ENCODE measurements around the gene NSG1. TPM values are rescaled to one million over a fixed set of nuclear protein-coding genes. Genes with fewer than 3 reads are reported as not detected.

NSG1 gene
- total and polyA plus RNA-seq, 7 experiments from 2014 or later: 0.53 to 24.5 (median 19.5) TPM

- no peak for ATAC-seq
- H3K4me1 Mint-ChIP-seq: peaks cover 0 to 5% (median 0%) of the 10 kb centered on the region in 7 donors
- POLR2A ChIA-PET: interaction anchor here (0.5 kb wide), 1 partner anchor 29 kb away, joined by 3 read pairs; no protein-coding TSS in a partner anchor
- H3K4me3 Mint-ChIP-seq: no peak overlapping the region
- H3K9me3 Mint-ChIP-seq: peaks cover 0 to 2% (median 0%) of the 10 kb centered on the region in 11 donors
- peaks cover 0 to 16% (median 7%) of the 10 kb centered on the region in 5 donors for H3K36me3 Mint-ChIP-seq
- Histone ChIP-seq H3K27ac (ENCODE audit: low read depth, low read length) (no peak overlapping the region), H3K4me1 (ENCODE audit: control insufficient read depth in 2 of 2, insufficient read depth in 2 of 2, low read length in 2 of 2) (no peaks in the 10 kb centered on the region), H3K36me3 (ENCODE audit: control insufficient read depth in 2 of 3, insufficient read depth in 3 of 3, low read length in 3 of 3) (no peaks in the 10 kb centered on the region), H3K27me3 (ENCODE audit: control insufficient read depth in 2 of 2, insufficient read depth in 2 of 2, low read length in 2 of 2) (no peaks in the 10 kb centered on the region), H3K4me3 (ENCODE audit: low read length) (no peak overlapping the region), H3K9me3 (ENCODE audit: control insufficient read depth in 2 of 3, low read length in 3 of 3) (no peaks in the 10 kb centered on the region)
- intact Hi-C loops (cut with micrococcal nuclease): no loop called here
- DNase-seq: no peak
- H3K27ac Mint-ChIP-seq: no peak overlapping the region
- CTCF ChIA-PET: no interaction called here
- H3K27me3 Mint-ChIP-seq: peaks cover 1 to 23% (median 6%) of the 10 kb centered on the region in 5 donors
Observed at GRCh38 chr4:4394644-4395043, 7.7 kb downstream of the NSG1 start.

DNA sequence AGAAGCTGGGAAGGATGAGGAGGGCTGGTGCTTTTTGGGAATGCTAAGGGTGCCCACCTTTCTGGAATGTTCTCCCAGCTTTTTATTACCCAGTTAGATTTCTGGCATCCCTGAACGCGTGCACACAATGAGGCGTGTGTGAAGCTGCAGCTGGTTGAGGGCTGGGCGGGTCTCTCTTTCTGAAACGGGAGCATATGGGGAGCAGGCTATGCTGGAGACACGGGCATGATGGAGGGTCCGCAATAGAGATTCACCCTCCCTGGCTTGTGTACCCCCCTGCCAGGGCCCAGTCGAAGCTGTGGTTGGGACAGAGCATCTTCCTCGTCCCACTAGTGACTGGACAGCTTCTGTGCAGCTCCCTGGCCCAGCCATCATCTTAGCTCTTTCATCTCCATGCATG is 8.5 kb downstream of the NSG1 start:
- Histone ChIP-seq H3K4me3 (ENCODE audit: low read length) (no peak overlapping the region), H3K36me3 (ENCODE audit: control insufficient read depth in 2 of 3, insufficient read depth in 3 of 3, low read length in 3 of 3) (no peaks in the 10 kb centered on the region), H3K4me1 (ENCODE audit: control insufficient read depth in 2 of 2, insufficient read depth in 2 of 2, low read length in 2 of 2) (no peaks in the 10 kb centered on the region), H3K27ac (ENCODE audit: low read depth, low read length) (no peak overlapping the region), H3K27me3 (ENCODE audit: control insufficient read depth in 2 of 2, insufficient read depth in 2 of 2, low read length in 2 of 2) (no peaks in the 10 kb centered on the region), H3K9me3 (ENCODE audit: control insufficient read depth in 2 of 3, low read length in 3 of 3) (no peaks in the 10 kb centered on the region)
- peaks cover 0 to 5% (median 0%) of the 10 kb centered on the region in 7 donors for H3K4me1 Mint-ChIP-seq
- H3K27me3 Mint-ChIP-seq: peaks cover 0 to 21% (median 6%) of the 10 kb centered on the region in 5 donors
- intact Hi-C loops (cut with micrococcal nuclease): no loop called here
- POLR2A ChIA-PET: interaction anchor here (0.5 kb wide), 1 partner anchor 28 kb away, joined by 3 read pairs; no protein-coding TSS in a partner anchor
- CTCF ChIA-PET: no interaction called here
- DNase-seq (no peak), ATAC-seq (no peak)
- peaks cover 0 to 2% (median 0%) of the 10 kb centered on the region in 11 donors for H3K9me3 Mint-ChIP-seq
- H3K36me3 Mint-ChIP-seq: peaks cover 0 to 17% (median 7%) of the 10 kb centered on the region in 5 donors
- no peak overlapping the region for H3K27ac Mint-ChIP-seq
- H3K4me3 Mint-ChIP-seq: no peak overlapping the region

GRCh38 chr4:4395849-4396627 is 9.1 kb downstream of the NSG1 start:
- CTCF ChIA-PET: no interaction called here
- peaks cover 0 to 21% (median 6%) of the 10 kb centered on the region in 5 donors for H3K27me3 Mint-ChIP-seq
- H3K36me3 Mint-ChIP-seq: peaks cover 0 to 17% (median 7%) of the 10 kb centered on the region in 5 donors
- Histone ChIP-seq H3K27ac (ENCODE audit: low read depth, low read length) (no peak overlapping the region), H3K27me3 (ENCODE audit: control insufficient read depth in 2 of 2, insufficient read depth in 2 of 2, low read length in 2 of 2) (no peaks in the 10 kb centered on the region), H3K9me3 (ENCODE audit: control insufficient read depth in 2 of 3, low read length in 3 of 3) (no peaks in the 10 kb centered on the region), H3K36me3 (ENCODE audit: control insufficient read depth in 2 of 3, insufficient read depth in 3 of 3, low read length in 3 of 3) (no peaks in the 10 kb centered on the region), H3K4me3 (ENCODE audit: low read length) (no peak overlapping the region), H3K4me1 (ENCODE audit: control insufficient read depth in 2 of 2, insufficient read depth in 2 of 2, low read length in 2 of 2) (no peaks in the 10 kb centered on the region)
- intact Hi-C loops (cut with micrococcal nuclease): no loop called here
- ATAC-seq (peak; percentile 26), DNase-seq (no peak)
- peaks cover 0 to 5% (median 0%) of the 10 kb centered on the region in 7 donors for H3K4me1 Mint-ChIP-seq
- POLR2A ChIA-PET: no interaction called here
- H3K9me3 Mint-ChIP-seq: peaks cover 0 to 2% (median 0%) of the 10 kb centered on the region in 11 donors
- H3K27ac Mint-ChIP-seq: no peak overlapping the region
- H3K4me3 Mint-ChIP-seq: no peak overlapping the region

DNA sequence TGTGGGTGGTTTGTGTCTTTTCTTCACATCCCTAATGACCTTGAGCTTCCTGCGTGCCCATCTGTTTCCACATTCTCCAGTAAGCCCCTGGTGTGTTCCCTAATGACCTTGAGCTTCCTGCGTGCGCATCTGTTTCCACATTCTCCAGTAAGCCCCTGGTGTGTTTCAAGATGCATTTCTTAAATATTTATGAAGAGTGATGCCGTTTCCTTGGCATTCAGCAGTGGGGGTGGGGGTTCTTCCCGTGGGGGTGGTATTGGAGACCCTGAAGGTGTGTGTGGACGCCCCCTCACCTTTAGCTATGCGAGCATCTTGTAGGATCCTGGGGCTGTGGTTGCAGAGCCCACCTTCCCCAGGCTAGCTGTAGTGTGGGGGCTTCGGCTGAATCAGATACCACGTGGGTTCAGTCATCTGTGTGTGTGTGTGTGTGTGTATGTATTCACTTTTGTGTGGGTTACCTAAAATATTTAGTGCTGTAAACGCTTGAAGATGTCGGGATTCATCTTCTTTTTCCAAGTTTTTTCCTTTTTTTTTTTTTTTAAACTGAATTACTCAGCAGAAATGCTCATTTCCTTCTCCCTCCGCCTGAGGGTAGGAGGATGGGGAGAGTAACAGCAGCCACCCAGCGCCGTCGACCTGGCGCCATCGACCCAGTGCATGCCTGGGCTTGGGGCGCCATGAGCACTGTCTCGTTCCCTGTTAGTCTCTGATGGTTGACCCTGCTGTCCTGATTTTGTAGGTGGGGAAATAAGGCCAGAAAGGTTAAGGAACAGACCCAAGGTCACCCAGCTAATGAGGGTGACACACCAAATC is 9.9 kb downstream of the NSG1 start:
- no peaks in the 10 kb centered on the region for H3K9me3 ChIP-seq (ENCODE audit: control insufficient read depth in 2 of 3, low read length in 3 of 3)
- POLR2A ChIA-PET: no interaction called here
- ATAC-seq (no peak), DNase-seq (no peak)
- CTCF ChIA-PET: interaction anchor here (0.6 kb wide), 1 partner anchor 87 kb away, joined by 3 read pairs; no protein-coding TSS in a partner anchor
- H3K4me3 ChIP-seq (ENCODE audit: low read length): no peak overlapping the region
- H3K4me1 Mint-ChIP-seq: peaks cover 0 to 5% (median 0%) of the 10 kb centered on the region in 7 donors
- H3K9me3 Mint-ChIP-seq: peaks cover 0 to 3% (median 0%) of the 10 kb centered on the region in 11 donors
- no peaks in the 10 kb centered on the region for H3K36me3 ChIP-seq (ENCODE audit: control insufficient read depth in 2 of 3, insufficient read depth in 3 of 3, low read length in 3 of 3)
- no peak overlapping the region for H3K4me3 Mint-ChIP-seq
- H3K36me3 Mint-ChIP-seq: peaks cover 0 to 15% (median 7%) of the 10 kb centered on the region in 5 donors
- peaks cover 0 to 21% (median 6%) of the 10 kb centered on the region in 5 donors for H3K27me3 Mint-ChIP-seq
- H3K27ac ChIP-seq (ENCODE audit: low read depth, low read length): no peak overlapping the region
- intact Hi-C loops (cut with micrococcal nuclease): no loop called here
- H3K27ac Mint-ChIP-seq: no peak overlapping the region
- no peaks in the 10 kb centered on the region for H3K27me3 ChIP-seq (ENCODE audit: control insufficient read depth in 2 of 2, insufficient read depth in 2 of 2, low read length in 2 of 2)
- H3K4me1 ChIP-seq (ENCODE audit: control insufficient read depth in 2 of 2, insufficient read depth in 2 of 2, low read length in 2 of 2): no peaks in the 10 kb centered on the region

DNA sequence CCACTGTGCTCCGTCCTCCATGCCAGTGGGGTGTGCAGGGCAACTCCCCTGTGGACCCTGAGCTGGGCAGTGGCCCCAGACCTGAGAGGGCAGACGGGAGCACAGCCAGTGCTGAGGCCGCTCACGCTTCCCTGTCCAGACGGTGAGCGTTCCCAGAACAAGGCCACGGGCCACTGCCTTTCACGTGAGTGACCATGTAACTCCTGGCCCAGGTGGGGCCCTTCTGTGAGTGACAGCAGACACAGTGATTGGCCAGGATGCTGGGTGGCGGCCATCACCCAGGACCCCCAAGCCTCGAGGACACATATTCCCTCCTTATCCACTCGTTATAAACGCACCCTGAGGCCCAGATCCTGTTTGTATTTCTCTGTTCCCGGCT is 10.5 kb downstream of the NSG1 start:
- Histone ChIP-seq H3K4me3 (ENCODE audit: low read length) (no peak overlapping the region), H3K36me3 (ENCODE audit: control insufficient read depth in 2 of 3, insufficient read depth in 3 of 3, low read length in 3 of 3) (no peaks in the 10 kb centered on the region), H3K27ac (ENCODE audit: low read depth, low read length) (no peak overlapping the region), H3K27me3 (ENCODE audit: control insufficient read depth in 2 of 2, insufficient read depth in 2 of 2, low read length in 2 of 2) (no peaks in the 10 kb centered on the region), H3K9me3 (ENCODE audit: control insufficient read depth in 2 of 3, low read length in 3 of 3) (no peaks in the 10 kb centered on the region), H3K4me1 (ENCODE audit: control insufficient read depth in 2 of 2, insufficient read depth in 2 of 2, low read length in 2 of 2) (no peaks in the 10 kb centered on the region)
- intact Hi-C loops (cut with micrococcal nuclease): no loop called here
- no peak overlapping the region for H3K4me3 Mint-ChIP-seq
- H3K9me3 Mint-ChIP-seq: peaks cover 0 to 3% (median 0%) of the 10 kb centered on the region in 11 donors
- H3K27ac Mint-ChIP-seq: no peak overlapping the region
- ATAC-seq (no peak), DNase-seq (no peak)
- ChIA-PET CTCF (interaction anchor here (0.6 kb wide), 1 partner anchor 86 kb away, joined by 3 read pairs; no protein-coding TSS in a partner anchor), POLR2A (no interaction called here)
- peaks cover 0 to 21% (median 6%) of the 10 kb centered on the region in 5 donors for H3K27me3 Mint-ChIP-seq
- H3K4me1 Mint-ChIP-seq: peaks cover 0 to 5% (median 0%) of the 10 kb centered on the region in 7 donors
- H3K36me3 Mint-ChIP-seq: peaks cover 0 to 15% (median 7%) of the 10 kb centered on the region in 5 donors

DNA sequence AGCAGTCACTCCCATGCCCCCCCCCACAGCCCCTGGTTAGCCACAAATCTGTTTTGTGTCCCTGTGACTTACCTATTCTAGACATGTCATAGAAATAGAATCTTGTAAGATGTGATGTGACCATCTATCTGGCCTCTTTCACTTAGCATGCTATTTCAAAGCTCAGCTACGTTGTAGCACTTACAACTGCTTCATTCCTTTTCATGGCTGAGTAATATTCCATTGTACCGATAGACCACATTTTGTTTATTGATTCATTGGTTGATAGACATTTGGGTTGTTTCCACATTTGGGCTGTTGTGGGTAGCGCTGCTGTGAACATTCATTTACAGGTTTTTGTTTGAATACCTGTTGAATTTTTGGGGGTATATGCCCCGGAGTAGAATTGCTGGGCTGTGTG is 11.5 kb downstream of the NSG1 start:
- H3K9me3 ChIP-seq (ENCODE audit: control insufficient read depth in 2 of 3, low read length in 3 of 3): no peaks in the 10 kb centered on the region
- H3K4me1 ChIP-seq (ENCODE audit: control insufficient read depth in 2 of 2, insufficient read depth in 2 of 2, low read length in 2 of 2): no peaks in the 10 kb centered on the region
- no peak overlapping the region for H3K4me3 Mint-ChIP-seq
- H3K36me3 Mint-ChIP-seq: peaks cover 0 to 20% (median 7%) of the 10 kb centered on the region in 5 donors
- CTCF ChIA-PET: no interaction called here
- no peaks in the 10 kb centered on the region for H3K27me3 ChIP-seq (ENCODE audit: control insufficient read depth in 2 of 2, insufficient read depth in 2 of 2, low read length in 2 of 2)
- H3K27ac Mint-ChIP-seq: no peak overlapping the region
- peaks cover 0 to 3% (median 0%) of the 10 kb centered on the region in 11 donors for H3K9me3 Mint-ChIP-seq
- no peak for ATAC-seq
- H3K36me3 ChIP-seq (ENCODE audit: control insufficient read depth in 2 of 3, insufficient read depth in 3 of 3, low read length in 3 of 3): no peaks in the 10 kb centered on the region
- no peak overlapping the region for H3K27ac ChIP-seq (ENCODE audit: low read depth, low read length)
- peaks cover 0 to 5% (median 0%) of the 10 kb centered on the region in 7 donors for H3K4me1 Mint-ChIP-seq
- no peak overlapping the region for H3K4me3 ChIP-seq (ENCODE audit: low read length)
- no peak for DNase-seq
- peaks cover 0 to 21% (median 6%) of the 10 kb centered on the region in 5 donors for H3K27me3 Mint-ChIP-seq
- POLR2A ChIA-PET: no interaction called here
- intact Hi-C loops (cut with micrococcal nuclease): no loop called here
